Measurements from ENCODE around the gene HIPK4. TPM values are rescaled to one million over a fixed set of nuclear protein-coding genes. Genes with fewer than 3 reads are reported as not detected.

The HIPK4 gene
- not detected in 2 replicates for total RNA-seq

GRCh38 chr19:40390084-40390742 lies at the start of gene HIPK4:
TSS of gene HIPK4 (minus strand) at chr19:40390181. CDS start at chr19:40389902, 279 bp downstream.

GRCh38 chr19:40425450-40426287 lies 35.7 kb upstream of the HIPK4 start, which contains the start of gene SERTAD1:
TSS of gene SERTAD1 (minus strand) at chr19:40425992. CDS start at chr19:40423546, 2,446 bp downstream.

GRCh38 chr19:40413291-40413845 lies 23.4 kb upstream of the HIPK4 start, which contains the start of gene PRX:
TSS of gene PRX (minus strand) at chr19:40413378. CDS start at chr19:40407932, 5,446 bp downstream.

GRCh38 chr19:40348125-40348913 lies 41.7 kb downstream of the HIPK4 start, which contains the start of the genes C19orf47 and PLD3:
TSS of gene C19orf47 (minus strand) at chr19:40348397. CDS start at chr19:40341857, 6,540 bp downstream.
TSS of gene PLD3 (plus strand) at chr19:40348695. CDS start at chr19:40366484, 17,789 bp downstream.

Other genes with a start within 250 kb of the HIPK4 start
- 8.1 and 8.3 TPM in 2 replicates for gene MAP3K10, start 198.8 kb downstream of the HIPK4 start, total RNA-seq
- gene TTC9B, start 171.8 kb downstream of the HIPK4 start, total RNA-seq: not detected in 2 replicates
- 0.47 and 0.95 TPM in 2 replicates for gene CCNP, start 163.5 kb downstream of the HIPK4 start, total RNA-seq
- gene AKT2, start 104.8 kb downstream of the HIPK4 start, total RNA-seq: 60.1 and 74.0 TPM in 2 replicates
- 5.3 and 12.9 TPM in 2 replicates for gene C19orf47, start 41.8 kb downstream of the HIPK4 start, total RNA-seq
- gene PLD3, start 41.5 kb downstream of the HIPK4 start, total RNA-seq: 196 and 305 TPM in 2 replicates
- gene PRX, start 23.2 kb upstream of the HIPK4 start, total RNA-seq: 0.99 and 2.5 TPM in 2 replicates
- 27.1 and 28.6 TPM in 2 replicates for gene SERTAD1, start 35.8 kb upstream of the HIPK4 start, total RNA-seq
- gene SERTAD3, start 54.2 kb upstream of the HIPK4 start, total RNA-seq: 13.3 and 20.4 TPM in 2 replicates
- gene BLVRB, start 75.6 kb upstream of the HIPK4 start, total RNA-seq: 100 and 154 TPM in 2 replicates
- 1.2 and 1.6 TPM in 2 replicates for gene SPTBN4, start 76.8 kb upstream of the HIPK4 start, total RNA-seq
- 64.0 and 75.3 TPM in 2 replicates for gene SHKBP1, start 186.7 kb upstream of the HIPK4 start, total RNA-seq
- gene LTBP4, start 211.2 kb upstream of the HIPK4 start, total RNA-seq: 57.3 and 133 TPM in 2 replicates

All from hair follicular keratinocyte (primary cell).